Activated T-helper 1 cell treated with anti-CD3 and anti-CD28 coated beads, Interleukin-12 subunit alpha, Interleukin-12 subunit beta, Interleukin-2, Interleukin-4 antibody, amounts not matched to agents 30 ng/mL and 10 ng/mL and 1 ng/mL, durations not matched to agents 14 hours and 24 hours and 36 hours (primary cell): ENCODE results near the gene PTPN5. TPM values are rescaled to one million over a fixed set of nuclear protein-coding genes. Genes with fewer than 3 reads are reported as not detected.
A peak's percentile ranks its signal among the peaks of the same experiment; 100 is the strongest.

ENCODE experiments used
- DNase-seq: peaks from one replicate; pipeline ENCODE4 v3.0.0; 2021; ENCODE audit warnings: low spot score
- H3K27ac Mint-ChIP-seq: one replicate; pipeline ENCODE4 v1.8.0; 2021; ENCODE audit warnings: mild to moderate bottlenecking, mixed read lengths
- H3K27me3 Mint-ChIP-seq: one replicate; pipeline ENCODE4 v1.8.0; 2022; ENCODE audit warnings: mild to moderate bottlenecking, moderate library complexity, mixed read lengths; ENCODE audit not compliant: insufficient read depth
- H3K36me3 Mint-ChIP-seq: one replicate; pipeline ENCODE4 v1.8.0; 2021; ENCODE audit warnings: low read depth, mixed read lengths
- H3K4me1 Mint-ChIP-seq: one replicate; pipeline ENCODE4 v1.8.0; 2021; ENCODE audit warnings: low read depth, mixed read lengths
- H3K4me3 Mint-ChIP-seq: one replicate; pipeline ENCODE4 v1.8.0; 2021; ENCODE audit warnings: mild to moderate bottlenecking, moderate library complexity, mixed read lengths
- H3K9me3 Mint-ChIP-seq: one replicate; pipeline ENCODE4 v1.8.0; 2021; ENCODE audit warnings: mixed read lengths
- intact Hi-C: fragments of 100-400 bp; cut with micrococcal nuclease; formaldehyde crosslinking; loops from one replicate; pipeline ENCODE4 v1.15.1; 2024
- total RNA-seq: library from RNA; stranded (reverse); gene quantifications from 2 replicates; pipeline ENCODE4 v1.2.3, GENCODE V29; 2022

PTPN5 gene
- total RNA-seq, 1 donor from 2014 or later: not detected

- peaks cover 12% of the 10 kb centered on the region for H3K4me1 Mint-ChIP-seq
- DNase-seq: no peak
- intact Hi-C loops: no loop called here
- peaks cover 27% of the 10 kb centered on the region for H3K27me3 Mint-ChIP-seq
- H3K36me3 Mint-ChIP-seq: no peaks in the 10 kb centered on the region
- no peaks in the 10 kb centered on the region for H3K9me3 Mint-ChIP-seq
- H3K27ac Mint-ChIP-seq: no peak overlapping the region
- H3K4me3 Mint-ChIP-seq: no peak overlapping the region
Observed at GRCh38 chr11:18710545-18710944, 81.1 kb downstream of the PTPN5 start.

DNA sequence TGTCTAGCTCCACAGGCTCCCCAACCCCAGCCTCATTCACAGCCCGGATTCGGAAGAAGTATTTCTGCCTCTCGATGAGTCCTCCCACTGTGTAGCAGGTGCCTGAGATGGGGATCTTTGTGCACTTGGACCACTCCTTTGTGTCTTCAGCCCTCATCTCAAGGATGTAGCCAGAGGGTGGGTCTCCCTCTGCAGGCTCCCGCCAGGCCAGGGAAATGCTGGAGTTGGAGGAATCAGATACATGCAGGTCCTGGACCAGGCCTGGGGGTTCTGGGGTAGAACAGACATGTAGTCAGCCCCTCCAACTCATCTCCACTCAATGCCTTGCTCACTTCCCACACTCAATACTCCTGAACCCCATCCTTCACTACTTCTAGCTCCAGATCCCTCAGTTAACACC is 82.2 kb downstream of the PTPN5 start:
- Mint-ChIP-seq H3K27me3 (peaks cover 34% of the 10 kb centered on the region), H3K27ac (no peak overlapping the region), H3K9me3 (no peaks in the 10 kb centered on the region), H3K4me3 (no peak overlapping the region), H3K36me3 (peaks cover 2% of the 10 kb centered on the region), H3K4me1 (peaks cover 22% of the 10 kb centered on the region)
- no peak for DNase-seq
- intact Hi-C loops: no loop called here

GRCh38 chr11:18707811-18708340 is 83.7 kb downstream of the PTPN5 start:
- intact Hi-C loops: no loop called here

DNA sequence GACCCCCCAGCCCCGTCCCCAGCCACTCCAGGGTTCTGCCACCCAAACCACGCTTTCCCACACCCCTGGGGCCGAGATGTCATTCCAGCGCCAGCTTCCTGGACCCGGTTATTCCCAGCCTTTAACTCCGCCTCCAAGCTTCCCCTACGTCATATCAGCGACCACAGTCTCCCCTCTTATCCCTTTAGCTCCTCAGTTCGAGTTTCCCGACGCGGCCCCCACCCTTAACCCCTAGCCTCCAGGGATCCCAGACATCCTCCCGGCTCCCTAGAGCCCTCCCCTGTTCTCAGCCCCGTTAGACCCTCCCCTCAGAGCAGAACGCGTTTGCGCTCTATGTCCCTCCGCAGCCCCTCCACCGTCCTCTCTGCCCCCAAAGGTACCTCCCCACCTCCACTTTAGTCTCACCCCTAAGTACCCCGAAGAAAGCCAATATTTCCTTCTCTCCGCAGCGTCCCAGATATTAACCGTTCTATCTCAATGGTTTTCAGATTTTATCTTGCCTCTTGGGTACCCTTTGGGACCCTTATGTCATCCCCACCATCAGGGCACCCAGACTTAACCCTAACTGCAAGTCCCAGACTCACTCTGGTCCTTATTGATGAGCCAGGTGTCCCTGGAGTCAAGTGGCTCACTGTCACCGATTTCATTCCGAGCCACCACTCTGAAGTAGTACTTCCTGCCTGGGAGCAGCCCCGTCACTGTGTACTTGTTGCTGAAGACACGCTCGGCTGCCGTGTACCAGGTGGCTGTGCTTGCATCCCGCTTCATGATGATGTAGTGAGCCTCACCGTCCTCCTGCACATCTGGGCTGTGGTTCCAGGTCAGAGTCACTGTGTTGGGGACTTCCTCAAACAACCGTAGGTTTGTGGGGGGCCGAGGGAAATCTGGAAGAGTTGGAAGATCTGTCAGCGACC is 85.0 kb downstream of the PTPN5 start:
- intact Hi-C loops: no loop called here
- peak overlapping the region; percentile 88 for H3K4me3 Mint-ChIP-seq
- H3K27ac Mint-ChIP-seq: peak overlapping the region; percentile 10
- no peaks in the 10 kb centered on the region for H3K9me3 Mint-ChIP-seq
- H3K27me3 Mint-ChIP-seq: peaks cover 34% of the 10 kb centered on the region
- H3K36me3 Mint-ChIP-seq: peaks cover 2% of the 10 kb centered on the region
- DNase-seq: peak; percentile 37
- peaks cover 22% of the 10 kb centered on the region for H3K4me1 Mint-ChIP-seq

More at GRCh38 chr11:18707811-18708340, 83.7 kb downstream of the PTPN5 start:
- Mint-ChIP-seq H3K27me3 (peaks cover 34% of the 10 kb centered on the region), H3K4me1 (peaks cover 22% of the 10 kb centered on the region), H3K9me3 (no peaks in the 10 kb centered on the region), H3K27ac (no peak overlapping the region), H3K4me3 (no peak overlapping the region), H3K36me3 (peaks cover 2% of the 10 kb centered on the region)
- no peak for DNase-seq

GRCh38 chr11:18705651-18706281 is 85.8 kb downstream of the PTPN5 start:
- Mint-ChIP-seq H3K27me3 (peaks cover 40% of the 10 kb centered on the region), H3K4me1 (peaks cover 22% of the 10 kb centered on the region), H3K9me3 (no peaks in the 10 kb centered on the region), H3K36me3 (peaks cover 2% of the 10 kb centered on the region), H3K27ac (no peak overlapping the region), H3K4me3 (peak overlapping the region; percentile 41)
- DNase-seq: no peak
- intact Hi-C loops: no loop called here

- DNase-seq: no peak
- Mint-ChIP-seq H3K4me1 (peaks cover 28% of the 10 kb centered on the region), H3K27ac (no peak overlapping the region), H3K27me3 (peaks cover 45% of the 10 kb centered on the region), H3K9me3 (no peaks in the 10 kb centered on the region), H3K36me3 (peaks cover 2% of the 10 kb centered on the region), H3K4me3 (peak overlapping the region; percentile 62)
- intact Hi-C loops: no loop called here
Observed at GRCh38 chr11:18704698-18705097, 86.9 kb downstream of the PTPN5 start.

DNA sequence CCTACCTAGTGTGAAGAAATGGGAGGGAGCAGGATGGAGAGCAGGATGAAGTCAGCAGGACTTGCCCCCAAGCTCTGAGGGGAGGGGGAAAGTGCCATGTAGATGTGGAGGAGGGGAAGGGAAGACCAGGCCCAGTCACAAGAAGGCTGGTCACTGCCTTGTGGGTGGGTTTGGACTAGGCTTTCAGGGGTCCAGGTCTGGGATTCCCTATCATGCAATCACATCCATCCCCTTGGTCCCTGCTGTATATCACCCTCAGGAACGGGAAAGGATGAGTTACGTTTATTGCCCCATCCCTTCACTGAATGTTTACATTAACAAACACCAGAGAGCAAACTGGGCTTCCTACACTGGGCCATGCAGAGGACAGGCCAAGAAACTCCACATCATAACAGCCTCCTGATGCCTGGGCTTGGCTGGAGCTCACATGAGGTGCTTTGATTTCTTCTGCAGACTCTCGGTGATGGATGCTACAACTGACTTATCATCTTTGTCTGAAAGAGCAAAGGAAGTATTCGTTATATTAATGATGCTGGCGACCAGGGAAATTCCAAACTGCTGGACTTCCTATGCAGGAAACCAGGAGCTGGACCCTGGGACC is 87.5 kb downstream of the PTPN5 start:
- H3K27me3 Mint-ChIP-seq: peaks cover 48% of the 10 kb centered on the region
- no peak overlapping the region for H3K4me3 Mint-ChIP-seq
- no peak for DNase-seq
- intact Hi-C loops: no loop called here
- peaks cover 2% of the 10 kb centered on the region for H3K36me3 Mint-ChIP-seq
- no peak overlapping the region for H3K27ac Mint-ChIP-seq
- H3K4me1 Mint-ChIP-seq: peaks cover 34% of the 10 kb centered on the region
- no peaks in the 10 kb centered on the region for H3K9me3 Mint-ChIP-seq

- Mint-ChIP-seq H3K4me1 (peaks cover 37% of the 10 kb centered on the region), H3K9me3 (no peaks in the 10 kb centered on the region), H3K36me3 (peaks cover 2% of the 10 kb centered on the region), H3K4me3 (no peak overlapping the region), H3K27ac (no peak overlapping the region), H3K27me3 (peaks cover 43% of the 10 kb centered on the region)
- intact Hi-C loops: no loop called here
- DNase-seq: no peak
Observed at GRCh38 chr11:18703001-18703763, 88.4 kb downstream of the PTPN5 start.

DNA sequence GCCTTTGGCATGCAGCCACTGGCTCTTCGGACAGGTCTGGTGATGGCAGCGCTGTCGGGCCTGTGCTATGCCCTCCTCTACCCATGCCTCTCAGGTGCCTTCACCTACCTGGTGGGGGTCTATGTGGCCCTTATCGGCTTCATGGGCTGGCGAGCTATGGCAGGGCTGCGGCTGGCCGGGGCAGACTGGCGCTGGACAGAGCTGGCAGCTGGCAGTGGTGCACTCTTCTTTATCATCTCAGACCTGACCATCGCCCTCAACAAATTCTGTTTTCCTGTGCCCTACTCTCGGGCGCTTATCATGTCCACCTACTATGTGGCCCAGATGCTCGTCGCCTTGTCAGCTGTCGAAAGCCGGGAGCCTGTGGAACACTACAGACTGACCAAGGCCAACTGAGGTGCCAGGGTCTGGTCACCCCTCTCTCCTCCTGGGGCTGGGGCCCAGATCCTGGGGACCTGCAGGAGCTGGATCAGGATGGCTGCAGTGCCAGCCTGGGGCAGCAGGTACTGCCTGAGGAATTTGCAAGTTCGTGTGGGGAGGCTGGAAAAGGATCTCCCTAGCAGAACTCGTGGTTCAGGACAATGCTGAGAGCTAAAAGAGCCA is 89.9 kb downstream of the PTPN5 start:
- intact Hi-C loops: no loop called here
- Mint-ChIP-seq H3K4me1 (peaks cover 40% of the 10 kb centered on the region), H3K27me3 (peaks cover 34% of the 10 kb centered on the region), H3K4me3 (no peak overlapping the region), H3K27ac (no peak overlapping the region), H3K9me3 (no peaks in the 10 kb centered on the region), H3K36me3 (peaks cover 2% of the 10 kb centered on the region)
- no peak for DNase-seq

- peaks cover 2% of the 10 kb centered on the region for H3K36me3 Mint-ChIP-seq
- H3K27ac Mint-ChIP-seq: no peak overlapping the region
Observed at GRCh38 chr11:18700872-18701271, 90.7 kb downstream of the PTPN5 start.

GRCh38 chr11:18700375-18700774 is 91.2 kb downstream of the PTPN5 start:
- Mint-ChIP-seq H3K27ac (no peak overlapping the region), H3K4me1 (peaks cover 30% of the 10 kb centered on the region), H3K4me3 (peak overlapping the region; percentile 78), H3K27me3 (peaks cover 29% of the 10 kb centered on the region), H3K36me3 (peaks cover 2% of the 10 kb centered on the region), H3K9me3 (no peaks in the 10 kb centered on the region)
- no peak for DNase-seq
- intact Hi-C loops: no loop called here

More at GRCh38 chr11:18700872-18701271, 90.7 kb downstream of the PTPN5 start:
- H3K27me3 Mint-ChIP-seq: peaks cover 29% of the 10 kb centered on the region
- no peak for DNase-seq
- peak overlapping the region; percentile 43 for H3K4me3 Mint-ChIP-seq
- no peaks in the 10 kb centered on the region for H3K9me3 Mint-ChIP-seq
- intact Hi-C loops: no loop called here
- peaks cover 35% of the 10 kb centered on the region for H3K4me1 Mint-ChIP-seq

- H3K36me3 Mint-ChIP-seq: peaks cover 1% of the 10 kb centered on the region
- intact Hi-C loops: loop anchor here (2.0 kb wide), 1 partner anchor 687 kb away; the partner anchor contains the start of gene SERGEF
- no peak overlapping the region for H3K27ac Mint-ChIP-seq
- no peaks in the 10 kb centered on the region for H3K9me3 Mint-ChIP-seq
- H3K27me3 Mint-ChIP-seq: peaks cover 25% of the 10 kb centered on the region
- peak overlapping the region; percentile 78 for H3K4me3 Mint-ChIP-seq
- peaks cover 25% of the 10 kb centered on the region for H3K4me1 Mint-ChIP-seq
- DNase-seq: no peak
Observed at GRCh38 chr11:18699848-18700261, 91.7 kb downstream of the PTPN5 start.
